Breast epithelium (tissue), 4 donors: Measurements from ENCODE around the gene FEN1. TPM values are rescaled to one million over a fixed set of nuclear protein-coding genes. Genes with fewer than 3 reads are reported as not detected.

Experiments used
- DNase-seq, 2 donors: peaks; one replicate each; pipeline ENCODE4 v3.0.0-alpha.2; 2019; ENCODE audit warnings: low spot score in 2 of 2
- H3K27ac ChIP-seq, 2 donors: fragments of 200-600 bp; sonication (generic) in 1 of 2; one replicate each; pipeline ENCODE4 v1.5.1; 2016 to 2019; ENCODE audit warnings: mild to moderate bottlenecking in 1 of 2
- H3K27me3 ChIP-seq, 2 donors: fragments of 200-600 bp; sonication (generic) in 1 of 2; one replicate each; pipeline versions ENCODE4 v1.5.1 to v1.6.0; 2017 to 2019; ENCODE audit warnings: control low read depth in 1 of 2, mild to moderate bottlenecking in 1 of 2
- H3K36me3 ChIP-seq: fragments of 200-600 bp; one replicate; pipeline ENCODE4 v1.5.1; 2019
- H3K4me1 ChIP-seq, 2 donors: fragments of 200-600 bp; sonication (generic); one replicate each; pipeline ENCODE4 v1.5.1; 2016 to 2019; ENCODE audit warnings: control low read depth in 1 of 2
- H3K4me3 ChIP-seq, 3 donors: fragments of 200-600 bp; sonication (generic); 1 replicate in 2 of 3; 2 replicates in 1 of 3; pipeline ENCODE4 v1.5.1; 2016 to 2019; ENCODE audit warnings: mild to moderate bottlenecking in 3 of 3, moderate library complexity in 2 of 3
- H3K9me3 ChIP-seq, 2 donors: fragments of 200-600 bp; sonication (generic) in 1 of 2; one replicate each; pipeline ENCODE4 v1.5.1; 2016 to 2019; ENCODE audit warnings: control low read depth in 1 of 2
- POLR2A ChIP-seq: fragments of 450-650 bp; IDR thresholded peaks from one replicate; pipeline ENCODE4 v1.6.1; 2016; ENCODE audit warnings: antibody characterized with exemption, mild to moderate bottlenecking, moderate library complexity
- POLR2AphosphoS5 ChIP-seq, 3 donors: sonication (generic); formaldehyde crosslinking; IDR thresholded peaks; one replicate each; pipeline ENCODE4 v1.6.1; 2017; ENCODE audit warnings: antibody characterized with exemption in 3 of 3
- intact Hi-C: fragments of 100-400 bp; cut with DNase I; formaldehyde crosslinking; loops from one replicate; pipeline ENCODE4 v1.15.1; 2023; ENCODE audit warnings: low total_unique reads
- total RNA-seq, 3 donors: library from RNA; depleted of rRNA; stranded (reverse); fragments of >200 nt; gene quantifications; one replicate each; pipeline ENCODE4 v1.1.0, GENCODE V29; 2016
- TF ChIP-seq, protein P1 (sequence below), 3 donors: fragments of 450-650 bp; IDR thresholded peaks; one replicate each; pipeline ENCODE4 v1.5.1; 2016 to 2017; ENCODE audit warnings: antibody characterized with exemption in 3 of 3, mild to moderate bottlenecking in 3 of 3, moderate library complexity in 3 of 3

The FEN1 gene
- total RNA-seq, 3 donors from 2014 or later = 5.9 to 9.2 (median 8.5) TPM

DNA sequence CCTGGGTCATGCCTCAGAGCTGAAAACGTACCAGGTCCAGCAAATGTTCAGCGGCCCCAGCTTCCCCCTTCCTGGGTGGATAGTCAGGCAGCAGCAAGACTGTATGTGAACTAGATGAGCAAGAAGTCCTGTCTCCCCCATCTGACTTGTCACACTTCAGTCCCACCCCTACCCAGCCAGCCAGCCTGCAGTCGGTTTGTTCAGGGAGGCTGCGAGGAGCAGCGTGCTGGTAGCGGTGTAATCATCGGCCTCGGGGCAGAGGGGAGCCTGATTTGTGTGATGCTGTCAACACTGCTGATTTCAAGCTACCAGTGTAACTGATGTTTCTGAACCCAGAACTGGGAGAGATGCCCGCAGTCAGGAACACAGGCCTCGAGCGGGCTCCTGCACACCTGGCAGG lies 9.9 kb upstream of the FEN1 start:
- DNase-seq = no peak
- no peak overlapping the region for H3K27ac ChIP-seq
- H3K27me3 ChIP-seq = no peaks in the 10 kb centered on the region
- H3K36me3 ChIP-seq = peaks cover 8% of the 10 kb centered on the region
- H3K4me3 ChIP-seq = no peak overlapping the region
- H3K4me1 ChIP-seq = no peaks in the 10 kb centered on the region
- intact Hi-C loops = no loop called here
- H3K9me3 ChIP-seq = no peaks in the 10 kb centered on the region
- TF ChIP-seq POLR2AphosphoS5 (IDR thresholded peaks at IDR 0.05) (no peak), POLR2A (no peak)
- TF ChIP-seq, protein P1, sequence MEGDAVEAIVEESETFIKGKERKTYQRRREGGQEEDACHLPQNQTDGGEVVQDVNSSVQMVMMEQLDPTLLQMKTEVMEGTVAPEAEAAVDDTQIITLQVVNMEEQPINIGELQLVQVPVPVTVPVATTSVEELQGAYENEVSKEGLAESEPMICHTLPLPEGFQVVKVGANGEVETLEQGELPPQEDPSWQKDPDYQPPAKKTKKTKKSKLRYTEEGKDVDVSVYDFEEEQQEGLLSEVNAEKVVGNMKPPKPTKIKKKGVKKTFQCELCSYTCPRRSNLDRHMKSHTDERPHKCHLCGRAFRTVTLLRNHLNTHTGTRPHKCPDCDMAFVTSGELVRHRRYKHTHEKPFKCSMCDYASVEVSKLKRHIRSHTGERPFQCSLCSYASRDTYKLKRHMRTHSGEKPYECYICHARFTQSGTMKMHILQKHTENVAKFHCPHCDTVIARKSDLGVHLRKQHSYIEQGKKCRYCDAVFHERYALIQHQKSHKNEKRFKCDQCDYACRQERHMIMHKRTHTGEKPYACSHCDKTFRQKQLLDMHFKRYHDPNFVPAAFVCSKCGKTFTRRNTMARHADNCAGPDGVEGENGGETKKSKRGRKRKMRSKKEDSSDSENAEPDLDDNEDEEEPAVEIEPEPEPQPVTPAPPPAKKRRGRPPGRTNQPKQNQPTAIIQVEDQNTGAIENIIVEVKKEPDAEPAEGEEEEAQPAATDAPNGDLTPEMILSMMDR (IDR thresholded peaks at IDR 0.05) = no peak

DNA sequence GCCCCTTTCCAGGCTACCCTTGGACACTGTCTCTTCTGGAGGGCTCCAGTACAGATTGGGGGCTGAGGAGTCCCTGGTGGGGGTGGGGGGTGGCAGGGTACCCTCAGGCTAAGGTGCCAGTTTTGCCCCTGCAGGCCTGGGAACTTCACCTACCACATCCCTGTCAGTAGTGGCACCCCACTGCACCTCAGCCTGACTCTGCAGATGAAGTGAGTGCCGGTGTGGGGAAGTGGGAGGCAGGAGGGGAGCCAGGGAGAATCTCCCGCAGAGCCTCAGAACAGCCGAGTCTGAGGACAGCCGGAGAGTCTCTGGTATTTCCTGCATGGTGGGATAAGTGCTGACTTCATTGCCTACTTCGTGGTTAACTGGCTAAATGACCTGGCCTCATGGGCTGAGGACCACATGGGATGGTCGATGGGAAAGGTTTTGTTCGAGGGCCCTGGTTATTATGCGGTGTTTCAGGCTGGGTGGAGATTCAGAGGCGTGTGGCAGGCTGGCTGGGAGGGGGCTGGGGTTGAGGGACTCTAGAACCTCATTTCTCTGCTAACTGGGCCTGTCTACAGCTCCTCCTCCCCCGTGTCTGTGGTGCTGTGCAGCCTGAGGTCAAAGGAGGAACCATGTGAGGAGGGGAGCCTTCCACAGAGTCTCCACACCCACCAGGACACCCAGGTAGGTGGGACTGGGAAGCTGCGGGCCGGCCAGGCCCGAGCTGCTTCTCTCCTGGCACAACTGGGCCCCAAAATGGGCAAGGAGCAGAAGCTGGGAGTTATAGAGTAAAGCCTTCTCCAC lies 8.8 kb upstream of the FEN1 start:
- no peaks in the 10 kb centered on the region for H3K9me3 ChIP-seq
- TF ChIP-seq POLR2A = no peak
- TF ChIP-seq, protein P1 (IDR thresholded peaks at IDR 0.05) = no peak
- TF ChIP-seq POLR2AphosphoS5 (IDR thresholded peaks at IDR 0.05) = no peak
- no peak overlapping the region for H3K4me3 ChIP-seq
- no peak overlapping the region for H3K27ac ChIP-seq
- DNase-seq = no peak
- H3K4me1 ChIP-seq = no peaks in the 10 kb centered on the region
- H3K27me3 ChIP-seq = no peaks in the 10 kb centered on the region
- intact Hi-C loops = loop anchor here (1.0 kb wide), 1 partner anchor 16 kb away; no protein-coding TSS in a partner anchor
- H3K36me3 ChIP-seq = peaks cover 8% of the 10 kb centered on the region

DNA sequence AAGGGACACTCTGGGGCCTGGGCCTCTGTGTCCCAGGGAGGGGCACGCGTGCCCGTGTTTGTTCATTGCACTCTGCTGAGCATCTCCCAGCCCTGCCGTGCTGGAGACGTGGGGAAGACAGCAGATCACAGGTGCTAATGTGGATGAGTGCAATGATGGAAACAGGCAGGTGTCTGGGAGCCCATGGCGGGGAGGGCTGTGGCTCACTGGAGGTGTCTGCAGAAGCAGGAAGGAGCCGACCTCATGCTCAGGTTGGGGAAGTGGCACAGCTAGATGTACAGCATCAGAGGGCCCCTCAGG lies 8.3 kb upstream of the FEN1 start:
- no peak for DNase-seq
- Histone ChIP-seq H3K27me3 (no peaks in the 10 kb centered on the region), H3K4me3 (no peak overlapping the region), H3K9me3 (no peaks in the 10 kb centered on the region), H3K27ac (no peak overlapping the region), H3K4me1 (no peaks in the 10 kb centered on the region), H3K36me3 (peaks cover 8% of the 10 kb centered on the region)
- no peak for TF ChIP-seq POLR2A
- TF ChIP-seq POLR2AphosphoS5 (IDR thresholded peaks at IDR 0.05) = no peak
- TF ChIP-seq, protein P1 (IDR thresholded peaks at IDR 0.05) = no peak
- intact Hi-C loops = loop anchor here (1.0 kb wide), 1 partner anchor 16 kb away; no protein-coding TSS in a partner anchor

DNA sequence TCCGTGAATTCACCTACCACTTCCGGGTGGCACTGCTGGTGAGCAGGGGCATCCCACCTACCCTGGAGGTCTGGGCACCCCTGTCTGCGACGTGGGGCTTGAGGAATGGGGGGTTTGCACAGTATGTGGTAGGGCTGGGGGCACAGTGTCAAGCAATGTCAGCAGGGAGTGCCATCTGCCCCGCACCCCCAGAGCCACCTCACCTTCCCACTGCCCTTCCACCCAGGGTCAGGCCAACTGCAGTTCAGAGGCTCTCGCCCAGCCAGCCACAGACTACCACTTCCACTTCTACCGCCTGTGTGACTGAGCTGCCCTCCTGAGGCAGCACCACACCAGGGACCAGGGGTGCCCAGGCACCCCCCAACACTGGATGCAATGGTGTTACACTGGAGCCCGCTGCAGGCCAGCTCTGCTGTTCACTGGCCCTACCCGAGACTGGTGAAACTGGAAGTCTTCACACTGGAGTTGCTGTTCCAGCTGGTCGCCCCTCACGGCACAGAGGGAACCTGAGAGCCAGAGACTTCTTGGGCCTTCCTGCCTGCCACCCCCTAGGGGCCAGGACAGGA lies 6.8 kb upstream of the FEN1 start:
- Histone ChIP-seq H3K4me3 (no peak overlapping the region), H3K27me3 (no peaks in the 10 kb centered on the region), H3K36me3 (peaks cover 8% of the 10 kb centered on the region), H3K4me1 (no peaks in the 10 kb centered on the region), H3K9me3 (no peaks in the 10 kb centered on the region), H3K27ac (no peak overlapping the region)
- intact Hi-C loops = no loop called here
- no peak for DNase-seq
- TF ChIP-seq POLR2AphosphoS5 (IDR thresholded peaks at IDR 0.05) (no peak), POLR2A (no peak)
- TF ChIP-seq, protein P1 (IDR thresholded peaks at IDR 0.05) = no peak

DNA sequence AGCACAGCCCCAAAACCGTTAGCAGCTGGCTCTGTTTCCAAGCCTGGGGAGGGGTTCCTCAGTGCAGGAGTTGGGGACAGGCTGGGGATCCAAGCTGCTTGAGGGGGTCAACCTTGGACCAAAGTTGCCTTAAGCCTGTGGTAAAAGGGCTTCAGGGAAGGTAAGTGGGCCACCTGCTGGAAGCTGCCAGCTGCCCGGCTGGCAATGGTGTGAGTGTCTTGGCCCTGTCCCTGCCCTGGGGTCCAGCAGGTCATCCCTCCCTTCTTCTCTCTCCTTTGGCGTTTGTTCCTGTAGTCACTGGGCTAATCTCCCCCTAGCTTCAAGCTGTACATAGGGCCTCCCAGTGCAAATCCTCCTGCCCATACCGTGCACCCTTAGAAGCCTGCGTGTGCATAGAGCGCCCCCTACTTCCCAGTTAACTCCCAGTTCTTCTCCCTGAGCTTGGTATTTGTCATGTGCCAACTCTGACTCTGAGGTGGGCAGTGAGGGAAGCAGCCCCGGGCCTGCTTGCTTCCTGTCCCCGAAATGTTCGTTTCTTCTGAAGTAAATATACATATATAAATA lies 4.7 kb upstream of the FEN1 start:
- Histone ChIP-seq H3K9me3 (no peaks in the 10 kb centered on the region), H3K27me3 (no peaks in the 10 kb centered on the region), H3K4me3 (no peak overlapping the region), H3K27ac (no peak overlapping the region), H3K36me3 (peaks cover 8% of the 10 kb centered on the region), H3K4me1 (no peaks in the 10 kb centered on the region)
- TF ChIP-seq POLR2AphosphoS5 (IDR thresholded peaks at IDR 0.05) = no peak
- intact Hi-C loops = no loop called here
- no peak for DNase-seq
